ENCODE results near the gene IL15.

GRCh38 chr4:141772838-141773237 is 136.5 kb downstream of the IL15 start:
- TF ChIP-seq POLR2A (IDR thresholded peaks at IDR 0.05): no peak
- TF ChIP-seq CTCF (IDR thresholded peaks at IDR 0.05): no peak
- no peak for TF ChIP-seq POLR2AphosphoS5 (IDR thresholded peaks at IDR 0.05)
- TF ChIP-seq EP300 (IDR thresholded peaks at IDR 0.05): no peak

All from stomach (tissue), 4 donors.